ENCODE measurements around the gene ANO10.

- no peak for TF ChIP-seq EZH2 (IDR thresholded peaks at IDR 0.05; ENCODE audit: low read depth)
- no peak for TF ChIP-seq CTCF (conservative IDR thresholded peaks at IDR 0.05)
Measured at GRCh38 chr3:43558171-43558570, 63.6 kb downstream of the ANO10 start.

Data from PC-9 (cell line).